ENCODE data around the gene EVI5L. TPM values are rescaled to one million over a fixed set of nuclear protein-coding genes. Genes with fewer than 3 reads are reported as not detected.

EVI5L gene
- total and polyA plus RNA-seq, 2 donors (not counting 3 experiments of a cell fraction or from before 2014, with no cell fraction given): 11.9 to 13.5 TPM

DNA sequence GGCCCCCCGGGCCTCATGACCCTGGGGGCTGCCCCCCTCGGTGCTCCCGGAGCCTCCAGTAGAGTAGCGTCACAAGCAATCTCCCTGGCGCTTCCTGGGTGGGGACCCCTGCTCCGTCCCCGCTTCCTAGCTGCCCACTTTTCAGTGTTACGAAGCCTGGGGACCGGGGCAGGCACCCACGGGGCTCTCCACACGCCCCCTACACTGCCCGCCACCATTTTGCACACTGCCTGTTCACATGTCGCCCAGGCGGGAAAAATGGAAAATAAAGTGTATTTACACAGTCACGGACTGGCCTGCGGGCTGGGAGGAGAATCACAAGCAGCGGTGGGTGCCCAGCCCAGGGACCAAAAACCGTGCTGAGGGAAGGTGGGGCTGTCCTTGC is 34.7 kb downstream of the EVI5L start:
- intact Hi-C loops (cut with micrococcal nuclease) (no loop called here), dilution Hi-C loops (cut with MboI; ENCODE audit: extremely low pct_ligation_motif_present, low sequenced_read_pairs) (no loop called here)
- Histone ChIP-seq H3K9me3 (replicated peaks; ENCODE audit: control insufficient read depth, insufficient read depth, low read length) (no peaks in the 10 kb centered on the region), H3K4me2 (ENCODE audit: insufficient read depth, low read length) (no peak overlapping the region), H3K36me3 (ENCODE audit: control insufficient read depth in 2 of 2, extremely low read depth in 1 of 2, insufficient read depth in 2 of 2, low read length in 2 of 2) (no peaks in the 10 kb centered on the region), H3K27me3 (ENCODE audit: control insufficient read depth in 2 of 2, insufficient read depth in 2 of 2, low read length in 2 of 2) (peaks cover 12 to 21% of the 10 kb centered on the region in 2 experiments), H3K79me2 (ENCODE audit: control insufficient read depth, insufficient read depth, low read length) (no peaks in the 10 kb centered on the region), H3K9ac (replicated peaks; ENCODE audit: extremely low read depth, insufficient read depth, low read length) (no peak overlapping the region), H4K20me1 (replicated peaks; ENCODE audit: control insufficient read depth, extremely low read depth, insufficient read depth, low read length) (no peaks in the 10 kb centered on the region), H3K27ac (ENCODE audit: insufficient read depth, low read depth, low read length) (no peak overlapping the region), H3K4me1 (ENCODE audit: control insufficient read depth, extremely low read depth, insufficient read depth, low read length) (peaks cover 7% of the 10 kb centered on the region), H2AFZ (ENCODE audit: low read depth, low read length) (no peak overlapping the region), H3K9me1 (replicated peaks; ENCODE audit: control insufficient read depth, extremely low read depth, insufficient read depth, low read length) (no peaks in the 10 kb centered on the region), H3K4me3 (replicated peaks in 1 of 3; ENCODE audit: insufficient read depth in 1 of 3, low read depth in 1 of 3, low read length in 3 of 3) (no peak overlapping the region)
- no TSS peak for BruUV-seq (replicated peaks)
- POLR2A ChIA-PET: no interaction called here
- no peak for FAIRE-seq
- TF ChIP-seq, protein P1, sequence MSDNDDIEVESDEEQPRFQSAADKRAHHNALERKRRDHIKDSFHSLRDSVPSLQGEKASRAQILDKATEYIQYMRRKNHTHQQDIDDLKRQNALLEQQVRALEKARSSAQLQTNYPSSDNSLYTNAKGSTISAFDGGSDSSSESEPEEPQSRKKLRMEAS (IDR thresholded peaks at IDR 0.05; ENCODE audit: insufficient read depth, insufficient read length): no peak
- TF ChIP-seq POLR2A (IDR thresholded peaks at IDR 0.05; ENCODE audit: low read depth, low read length) (no peak), FOS (IDR thresholded peaks at IDR 0.05; ENCODE audit: borderline replicate concordance, insufficient read depth, low read length) (no peak), JUN (IDR thresholded peaks at IDR 0.05; ENCODE audit: borderline replicate concordance, insufficient read depth, insufficient read length, low read depth) (no peak), POLR2AphosphoS5 (IDR thresholded peaks at IDR 0.05; ENCODE audit: insufficient read depth, low read depth, low read length) (no peak), EZH2 (IDR thresholded peaks at IDR 0.05; ENCODE audit: borderline replicate concordance, low read depth, low read length, severe bottlenecking) (no peak), GATA2 (IDR thresholded peaks at IDR 0.05; ENCODE audit: insufficient read depth, insufficient read length, low read depth, low read length) (no peak), MYC (IDR thresholded peaks at IDR 0.05; ENCODE audit: low read depth, low read length) (no peak)
- TF ChIP-seq, protein P2, sequence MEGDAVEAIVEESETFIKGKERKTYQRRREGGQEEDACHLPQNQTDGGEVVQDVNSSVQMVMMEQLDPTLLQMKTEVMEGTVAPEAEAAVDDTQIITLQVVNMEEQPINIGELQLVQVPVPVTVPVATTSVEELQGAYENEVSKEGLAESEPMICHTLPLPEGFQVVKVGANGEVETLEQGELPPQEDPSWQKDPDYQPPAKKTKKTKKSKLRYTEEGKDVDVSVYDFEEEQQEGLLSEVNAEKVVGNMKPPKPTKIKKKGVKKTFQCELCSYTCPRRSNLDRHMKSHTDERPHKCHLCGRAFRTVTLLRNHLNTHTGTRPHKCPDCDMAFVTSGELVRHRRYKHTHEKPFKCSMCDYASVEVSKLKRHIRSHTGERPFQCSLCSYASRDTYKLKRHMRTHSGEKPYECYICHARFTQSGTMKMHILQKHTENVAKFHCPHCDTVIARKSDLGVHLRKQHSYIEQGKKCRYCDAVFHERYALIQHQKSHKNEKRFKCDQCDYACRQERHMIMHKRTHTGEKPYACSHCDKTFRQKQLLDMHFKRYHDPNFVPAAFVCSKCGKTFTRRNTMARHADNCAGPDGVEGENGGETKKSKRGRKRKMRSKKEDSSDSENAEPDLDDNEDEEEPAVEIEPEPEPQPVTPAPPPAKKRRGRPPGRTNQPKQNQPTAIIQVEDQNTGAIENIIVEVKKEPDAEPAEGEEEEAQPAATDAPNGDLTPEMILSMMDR (IDR thresholded peaks at IDR 0.05; ENCODE audit: extremely low read depth in 1 of 2, insufficient read depth in 1 of 2, low read depth in 1 of 2, low read length in 2 of 2): no peak
- no peak for DNase-seq (ENCODE audit: low read depth, low spot score)
- CTCF ChIA-PET: interaction anchor here (0.9 kb wide), 1 partner anchor 235 kb away, joined by 3 read pairs; the partner anchor contains the start of genes PET100 and XAB2

Measured in endothelial cell of umbilical vein (primary cell).